GM12878 (cell line): ENCODE data around the gene KIF20A. TPM values are rescaled to one million over a fixed set of nuclear protein-coding genes. Genes with fewer than 3 reads are reported as not detected.
"Not testable (repeated sequence)": the region's sequence is repeated elsewhere in the genome, so short reads cannot be mapped to it uniquely, and the experiment has no call there.

Experiments used
- ATAC-seq: fragments of 200-7000 bp; cut with Tn5 transposase; 3 replicates; pipeline ENCODE4 v1.9.1; 2020; ENCODE audit warnings: mild to moderate bottlenecking, moderate library complexity
- BruUV-seq: library from RNA; stranded (reverse); fragments of 400-500 nt; replicated peaks from 2 replicates; lab custom pipeline; 2021; lab: Mats Ljungman, UMichigan
- CTCF ChIA-PET: fragments of 300-600 bp; sonication (Branson Sonifier 250); formaldehyde crosslinking; extraction: SDS; loops from one replicate; lab custom pipeline; 2021; ENCODE audit warnings: inconsistent platforms; lab: Yijun Ruan, JAX
- POLR2A ChIA-PET: fragments of 350-600 bp; formaldehyde crosslinking; extraction: SDS; loops from one replicate; lab custom pipeline; 2021; ENCODE audit warnings: inconsistent platforms; lab: Charles Lee
- RAD21 ChIA-PET: fragments of 300-600 bp; sonication (Branson Sonifier 250); formaldehyde crosslinking; loops from one replicate; lab custom pipeline; 2023; ENCODE audit warnings: antibody characterized with exemption; ENCODE audit not compliant: unreplicated experiment; lab: Charles Lee
- SMC1A ChIA-PET: fragments of 300-600 bp; sonication (Branson Sonifier 250); formaldehyde crosslinking; loops from one replicate; lab custom pipeline; 2023; ENCODE audit not compliant: unreplicated experiment, uncharacterized antibody; lab: Charles Lee
- DNase-seq: peaks from one replicate; pipeline ENCODE4 v3.0.0-alpha.2; 2011; ENCODE audit warnings: low read depth, low spot score
- FAIRE-seq: peaks from 3 replicates; lab custom pipeline; 2011; peaks lifted over from hg19 to GRCh38; lab: Jason Lieb, UNC
- H2AFZ ChIP-seq: 2 replicates; pipeline ENCODE4 v1.6.0; 2011; ENCODE audit warnings: low read depth, low read length, control low read depth; ENCODE audit not compliant: control insufficient read depth
- H3K27ac ChIP-seq: 2 replicates; pipeline ENCODE4 v1.5.1; 2011; ENCODE audit warnings: control low read depth; ENCODE audit not compliant: control insufficient read depth, insufficient read depth
- H3K27me3 ChIP-seq, 2 experiments: replicated peaks in 1 of 2; 2 replicates each; pipeline versions ENCODE4 v1.6.0 to v1.6.1; 2011; ENCODE audit warnings: low read length in 1 of 2; ENCODE audit not compliant: control insufficient read depth in 2 of 2, insufficient read depth in 2 of 2
- H3K36me3 ChIP-seq, 2 experiments: 2 replicates each; pipeline ENCODE4 v1.5.1; 2011; ENCODE audit warnings: low read length in 1 of 2; ENCODE audit not compliant: control insufficient read depth in 2 of 2, insufficient read depth in 2 of 2
- H3K4me1 ChIP-seq: 2 replicates; pipeline ENCODE4 v1.6.1; 2011; ENCODE audit warnings: mild to moderate bottlenecking, low read length, moderate library complexity, mixed read lengths; ENCODE audit not compliant: control insufficient read depth, insufficient read depth
- H3K4me2 ChIP-seq: 2 replicates; pipeline ENCODE4 v1.6.0; 2011; ENCODE audit warnings: control low read depth; ENCODE audit not compliant: control insufficient read depth, insufficient read depth
- H3K4me3 ChIP-seq: fragments of 200-600 bp; sonication (generic); 2 replicates; pipeline ENCODE4 v1.5.1; 2016
- H3K79me2 ChIP-seq: 2 replicates; pipeline ENCODE4 v1.6.0; 2011; ENCODE audit warnings: low read length; ENCODE audit not compliant: control insufficient read depth, insufficient read depth
- H3K9ac ChIP-seq: 2 replicates; pipeline ENCODE4 v1.8.0; 2011; ENCODE audit warnings: low read length, control low read depth, mixed read lengths; ENCODE audit not compliant: control insufficient read depth, insufficient read depth
- H3K9me3 ChIP-seq: replicated peaks from 3 replicates; pipeline ENCODE4 v1.5.1; 2011; ENCODE audit warnings: mild to moderate bottlenecking, low read length; ENCODE audit not compliant: control insufficient read depth, insufficient read depth
- H4K20me1 ChIP-seq: 2 replicates; pipeline ENCODE4 v1.6.0; 2011; ENCODE audit not compliant: control insufficient read depth, insufficient read depth
- CEBPB ChIP-seq, 2 experiments: fragments of 150-350 bp in 1 of 2; IDR thresholded peaks; 2 replicates each; pipeline ENCODE4 v1.6.1; 2012 to 2014; ENCODE audit warnings: low read depth in 2 of 2, low read length in 2 of 2, borderline replicate concordance in 1 of 2, inconsistent platforms in 1 of 2
- CEBPZ ChIP-seq: fragments of 150-350 bp; IDR thresholded peaks from 2 replicates; pipeline ENCODE4 v1.6.1; 2016; ENCODE audit warnings: low read depth, low read length
- CHD1 ChIP-seq: IDR thresholded peaks from 2 replicates; pipeline ENCODE4 v1.6.1; 2012; ENCODE audit warnings: low read depth, low read length, improper control_type of control experiment
- GABPA ChIP-seq: IDR thresholded peaks from 2 replicates; pipeline ENCODE4 v1.6.1; 2014; ENCODE audit warnings: antibody characterized with exemption, low read depth, mild to moderate bottlenecking, inconsistent platforms
- IRF4 ChIP-seq: IDR thresholded peaks from 2 replicates; pipeline ENCODE4 v1.6.1; 2011; ENCODE audit warnings: low read depth, low read length
- MEF2A ChIP-seq: IDR thresholded peaks from 2 replicates; pipeline ENCODE4 v1.6.1; 2011; ENCODE audit warnings: low read depth, mild to moderate bottlenecking, low read length, moderate library complexity; ENCODE audit not compliant: insufficient read depth
- NFYB ChIP-seq: IDR thresholded peaks from 2 replicates; pipeline ENCODE4 v1.6.1; 2011; ENCODE audit warnings: low read depth, mild to moderate bottlenecking, low read length, improper control_type of control experiment, moderate library complexity; ENCODE audit not compliant: insufficient read depth
- SKIL ChIP-seq: fragments of 450-650 bp; IDR thresholded peaks from 2 replicates; pipeline ENCODE4 v1.6.1; 2017; ENCODE audit warnings: mild to moderate bottlenecking, low read depth, inconsistent platforms; ENCODE audit not compliant: poor library complexity, severe bottlenecking
- WGBS: methylation state at CpG from one replicate; pipeline ENCODE4 v1.1.6; 2016; ENCODE audit warnings: low lambda C conversion rate; ENCODE audit not compliant: insufficient replicate concordance, insufficient coverage; ENCODE audit errors: missing lambda C conversion rate; 5-methylcytosine and 5-hydroxymethylcytosine counted together
- in situ Hi-C: fragments of 300-500 bp; cut with MboI; formaldehyde crosslinking; loops from 9 replicates; pipeline ENCODE4 v1.14.3; 2018; ENCODE audit warnings: mixed read lengths
- intact Hi-C: fragments of 100-400 bp; cut with micrococcal nuclease; formaldehyde crosslinking; loops from one replicate; pipeline ENCODE4 v1.14.2; 2022; ENCODE audit not compliant: unreplicated experiment
- polyA plus RNA-seq, 11 experiments: library from polyadenylated mRNA; depleted of rRNA in 4 of 11; unstranded in 6 of 11; stranded (reverse) in 5 of 11; fragments of >200 nt; fragmentation: Nextera tagmentation in 4 of 11; fragmentation: Illumina TruSeq in 1 of 11; extraction: Ambion mirVana in 4 of 11; extraction: Trizol in 1 of 11; gene quantifications; 1 replicate in 1 of 11; 2 replicates in 10 of 11; pipeline versions ENCODE4 v1.2.1 to v1.2.3, GENCODE V29; 2011 to 2016; ENCODE audit warnings: inconsistent platforms in 2 of 11, missing spikeins in 2 of 11, low read depth in 1 of 11
- total RNA-seq, 4 experiments: library from RNA; depleted of rRNA in 3 of 4; stranded (reverse); fragments of >200 nt in 3 of 4; fragmentation: Illumina TruSeq in 1 of 4; extraction: Trizol in 1 of 4; gene quantifications; 2 replicates each; pipeline versions ENCODE4 v1.2.1 to v1.2.3, GENCODE V29; 2013 to 2021

The KIF20A gene
- total and polyA plus RNA-seq, 10 of the 15 experiments (the other 5 are each of a cell fraction or from before 2014, with no cell fraction given), result 20.7 to 61.9 (median 45.3) TPM

GRCh38 chr5:138143578-138143977, 35.3 kb upstream of the KIF20A start:
- H3K4me1 ChIP-seq, H3K27me3 ChIP-seq, H3K36me3 ChIP-seq, H3K9me3 ChIP-seq, BruUV-seq, H3K79me2 ChIP-seq, H3K4me3 ChIP-seq, intact Hi-C loops, H2AFZ ChIP-seq, FAIRE-seq, H3K9ac ChIP-seq, H3K27ac ChIP-seq, POLR2A ChIA-PET, RAD21 ChIA-PET, in situ Hi-C loops, DNase-seq, ATAC-seq, H3K4me2 ChIP-seq, H4K20me1 ChIP-seq: not testable (repeated sequence)
- 76% methylated on average over 6 of the region's 6 CpGs for WGBS
- ChIA-PET SMC1A (interaction anchor here (1.0 to 1.7 kb wide), 3 partner anchors 41 to 68 kb away, joined by 3 to 4 read pairs (median 3); no protein-coding TSS in a partner anchor), CTCF (interaction anchor here (0.8 to 2.7 kb wide), 4 partner anchors 10 to 71 kb away, joined by 3 to 9 read pairs (median 3); no protein-coding TSS in a partner anchor)
- TF ChIP-seq NFYB, result peak; percentile 56; the same call in 1 of the 2 replicates

- ATAC-seq (no peak), FAIRE-seq (no peak), DNase-seq (no peak)
- no peaks in the 10 kb centered on the region for H3K4me1 ChIP-seq
- no peak overlapping the region for H3K4me2 ChIP-seq
- no peak overlapping the region for H3K4me3 ChIP-seq
- CTCF ChIA-PET, result interaction anchor here (0.9 to 1.7 kb wide), 3 partner anchors 15 to 71 kb away, joined by 3 to 7 read pairs (median 5); no protein-coding TSS in a partner anchor
- intact Hi-C loops (no loop called here), in situ Hi-C loops (no loop called here)
- SMC1A ChIA-PET, result interaction anchor here (0.5 to 1.1 kb wide), 4 partner anchors 9 to 363 kb away, joined by 3 to 5 read pairs (median 3); partner anchors contain the start of gene NME5
- no peak overlapping the region for H3K27ac ChIP-seq
- RAD21 ChIA-PET, result no interaction called here
- no peak overlapping the region for H3K9ac ChIP-seq
- no peaks in the 10 kb centered on the region for H4K20me1 ChIP-seq
- BruUV-seq, result no TSS peak
- no peaks in the 10 kb centered on the region for H3K79me2 ChIP-seq
- H2AFZ ChIP-seq, result no peak overlapping the region
- H3K27me3 ChIP-seq, result no peaks in the 10 kb centered on the region
- TF ChIP-seq IRF4 (no peak), MEF2A (no peak), CEBPB (IDR thresholded peaks at IDR 0.05; ENCODE audit: borderline replicate concordance in 1 of 2, low read depth in 2 of 2, low read length in 2 of 2) (no peak), CEBPZ (no peak), CHD1 (no peak), GABPA (no peak), SKIL (no peak)
- no peaks in the 10 kb centered on the region for H3K9me3 ChIP-seq
- WGBS, result 33% methylated on average over 1 of the region's 1 CpG
- POLR2A ChIA-PET, result no interaction called here
- no peaks in the 10 kb centered on the region for H3K36me3 ChIP-seq
These were observed 30.1 kb upstream of the KIF20A start for GRCh38 chr5:138148811-138149210.
